Adrenal gland (tissue), 5 donors: ENCODE results near the gene DIP2C.

Experiments
- POLR2A ChIP-seq, 2 donors: fragments of 450-650 bp; IDR thresholded peaks; one replicate each; pipeline ENCODE4 v1.6.1; 2017; ENCODE audit warnings: antibody characterized with exemption in 2 of 2, mild to moderate bottlenecking in 2 of 2, moderate library complexity in 1 of 2
- TF ChIP-seq, protein P1 (sequence below), 6 experiments: fragments of 450-650 bp in 4 of 6; fragments of 200-600 bp in 2 of 6; sonication (generic) in 1 of 6; IDR thresholded peaks; 1 replicate in 5 of 6; 2 replicates in 1 of 6; pipeline versions ENCODE4 v1.5.1 to v1.8.0; 2016 to 2021; ENCODE audit warnings: antibody characterized with exemption in 6 of 6, mild to moderate bottlenecking in 2 of 6, moderate library complexity in 1 of 6
- donor health status: DM: no; HTN: no; CAD: no.

DNA sequence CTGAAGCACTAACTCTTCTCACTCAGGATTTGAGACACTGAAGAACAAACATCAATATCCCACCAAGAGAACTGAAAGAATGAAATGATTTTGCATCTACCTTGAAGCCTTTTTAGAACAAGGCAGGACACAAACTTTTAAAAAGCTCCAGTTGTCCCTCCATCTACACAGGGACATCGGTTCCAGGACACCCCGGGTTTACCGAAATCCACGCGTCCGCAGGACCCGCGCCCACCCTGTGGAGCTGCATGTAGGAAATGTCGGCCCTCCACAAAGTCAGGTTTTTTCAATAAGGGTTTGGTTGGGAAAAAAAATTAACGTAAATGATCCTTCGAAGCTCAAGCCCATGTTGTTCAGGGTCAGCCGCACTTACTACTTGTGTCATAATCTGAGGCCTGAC is 94.0 kb downstream of the DIP2C start:
- no peak for TF ChIP-seq POLR2A (IDR thresholded peaks at IDR 0.05)
- TF ChIP-seq, protein P1, sequence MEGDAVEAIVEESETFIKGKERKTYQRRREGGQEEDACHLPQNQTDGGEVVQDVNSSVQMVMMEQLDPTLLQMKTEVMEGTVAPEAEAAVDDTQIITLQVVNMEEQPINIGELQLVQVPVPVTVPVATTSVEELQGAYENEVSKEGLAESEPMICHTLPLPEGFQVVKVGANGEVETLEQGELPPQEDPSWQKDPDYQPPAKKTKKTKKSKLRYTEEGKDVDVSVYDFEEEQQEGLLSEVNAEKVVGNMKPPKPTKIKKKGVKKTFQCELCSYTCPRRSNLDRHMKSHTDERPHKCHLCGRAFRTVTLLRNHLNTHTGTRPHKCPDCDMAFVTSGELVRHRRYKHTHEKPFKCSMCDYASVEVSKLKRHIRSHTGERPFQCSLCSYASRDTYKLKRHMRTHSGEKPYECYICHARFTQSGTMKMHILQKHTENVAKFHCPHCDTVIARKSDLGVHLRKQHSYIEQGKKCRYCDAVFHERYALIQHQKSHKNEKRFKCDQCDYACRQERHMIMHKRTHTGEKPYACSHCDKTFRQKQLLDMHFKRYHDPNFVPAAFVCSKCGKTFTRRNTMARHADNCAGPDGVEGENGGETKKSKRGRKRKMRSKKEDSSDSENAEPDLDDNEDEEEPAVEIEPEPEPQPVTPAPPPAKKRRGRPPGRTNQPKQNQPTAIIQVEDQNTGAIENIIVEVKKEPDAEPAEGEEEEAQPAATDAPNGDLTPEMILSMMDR (IDR thresholded peaks at IDR 0.05) = no peak
